Suprapubic skin (tissue), 4 donors: ENCODE data around the gene TMEM213. TPM values are rescaled to one million over a fixed set of nuclear protein-coding genes. Genes with fewer than 3 reads are reported as not detected.

ENCODE experiments used
- DNase-seq, 2 donors: peaks; one replicate each; pipeline ENCODE4 v3.0.0-alpha.2; 2019; ENCODE audit warnings: low spot score in 2 of 2
- H3K27ac ChIP-seq: fragments of 200-600 bp; sonication (generic); one replicate; pipeline ENCODE4 v1.5.1; 2019
- H3K27me3 ChIP-seq: fragments of 200-600 bp; sonication (generic); one replicate; pipeline ENCODE4 v1.5.1; 2019
- H3K36me3 ChIP-seq: fragments of 200-600 bp; sonication (generic); one replicate; pipeline ENCODE4 v1.5.1; 2019
- H3K4me1 ChIP-seq: fragments of 200-600 bp; sonication (generic); one replicate; pipeline ENCODE4 v1.5.1; 2019
- H3K4me3 ChIP-seq: fragments of 200-600 bp; sonication (generic); one replicate; pipeline ENCODE4 v1.5.1; 2019; ENCODE audit warnings: mild to moderate bottlenecking
- H3K9me3 ChIP-seq: fragments of 200-600 bp; sonication (generic); one replicate; pipeline ENCODE4 v1.5.1; 2019
- EP300 ChIP-seq: sonication (generic); formaldehyde crosslinking; IDR thresholded peaks from one replicate; pipeline ENCODE4 v1.6.1; 2017; ENCODE audit warnings: antibody characterized with exemption
- POLR2A ChIP-seq, 2 donors: fragments of 450-650 bp; IDR thresholded peaks; one replicate each; pipeline ENCODE4 v1.6.1; 2017; ENCODE audit warnings: antibody characterized with exemption in 2 of 2, mild to moderate bottlenecking in 2 of 2, moderate library complexity in 2 of 2
- POLR2AphosphoS5 ChIP-seq, 3 donors: sonication (generic); formaldehyde crosslinking; IDR thresholded peaks; one replicate each; pipeline ENCODE4 v1.6.1; 2017; ENCODE audit warnings: antibody characterized with exemption in 3 of 3
- WGBS: methylation state at CpG from one replicate; pipeline ENCODE4 v1.1.5; 2018; 5-methylcytosine and 5-hydroxymethylcytosine counted together
- total RNA-seq, 4 donors: library from RNA; depleted of rRNA; stranded (reverse); fragments of >200 nt; gene quantifications; one replicate each; pipeline ENCODE4 v1.1.0, GENCODE V29; 2016
- TF ChIP-seq, protein P1 (sequence below), 2 donors: fragments of 200-600 bp in 1 of 2; fragments of 450-650 bp in 1 of 2; sonication (generic) in 1 of 2; IDR thresholded peaks; one replicate each; pipeline ENCODE4 v1.5.1; 2016 to 2019; ENCODE audit warnings: antibody characterized with exemption in 2 of 2, mild to moderate bottlenecking in 1 of 2, moderate library complexity in 1 of 2

Gene TMEM213
- total RNA-seq, 4 donors from 2014 or later = 11.4 to 20.8 (median 14.8) TPM

DNA sequence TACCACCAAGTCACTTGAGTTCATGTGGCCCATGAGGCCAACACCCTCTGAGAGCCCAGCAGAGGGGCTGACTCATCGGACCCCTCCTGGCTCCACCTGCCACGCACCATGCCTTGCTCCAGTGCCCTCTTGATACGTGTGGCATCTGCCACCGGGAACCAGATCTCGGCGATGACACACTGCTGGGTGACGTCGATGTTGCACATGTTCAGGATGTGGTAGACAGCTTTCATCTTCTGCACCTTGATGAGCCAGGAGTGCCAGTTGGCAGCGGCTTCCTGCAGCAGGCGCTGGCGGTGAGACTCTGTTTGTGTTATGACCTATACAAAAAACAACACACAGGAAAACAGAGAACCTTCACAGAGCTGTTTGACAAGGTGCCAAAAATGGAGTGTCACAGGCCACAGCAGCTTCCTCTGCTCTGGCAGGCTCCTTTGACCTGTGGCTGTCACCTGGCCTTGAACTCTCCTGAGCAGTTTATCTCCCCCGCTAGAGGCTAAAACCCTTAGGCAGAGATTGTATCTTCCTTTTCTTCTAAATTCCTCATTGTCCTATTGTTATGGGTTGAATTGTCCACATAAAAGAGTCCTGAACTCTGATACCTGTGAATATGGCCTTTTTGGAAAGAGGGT lies 45.2 kb upstream of the TMEM213 start:
- H3K27me3 ChIP-seq = no peaks in the 10 kb centered on the region
- peaks cover 9% of the 10 kb centered on the region for H3K4me1 ChIP-seq
- no peaks in the 10 kb centered on the region for H3K36me3 ChIP-seq
- H3K27ac ChIP-seq = peak overlapping the region; percentile 56
- WGBS = 68% methylated on average over 10 of the region's 12 CpGs
- TF ChIP-seq POLR2AphosphoS5 (IDR thresholded peaks at IDR 0.05) = peak in 1 of 3 donors; percentile 29
- no peak for TF ChIP-seq POLR2A (IDR thresholded peaks at IDR 0.05)
- DNase-seq = peak; percentile 73 to 85
- H3K9me3 ChIP-seq = no peaks in the 10 kb centered on the region
- H3K4me3 ChIP-seq = no peak overlapping the region

DNA sequence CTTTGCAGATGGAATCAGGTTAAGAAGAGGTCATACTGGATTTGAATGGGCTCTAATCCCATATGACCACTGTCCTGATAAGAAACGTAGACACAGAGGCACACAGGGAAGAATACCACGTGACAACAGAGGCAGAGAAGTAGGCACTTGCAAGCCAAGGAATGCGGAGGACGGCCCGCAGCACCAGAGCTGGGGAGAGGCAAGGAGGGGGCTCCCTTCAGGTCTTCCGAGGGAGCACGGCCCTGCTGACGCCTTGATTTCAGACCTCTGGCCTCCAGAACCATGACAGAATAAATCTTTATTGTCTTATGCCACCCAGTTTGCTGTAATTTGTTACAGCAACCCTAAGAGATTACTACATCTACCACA lies 44.7 kb upstream of the TMEM213 start:
- WGBS = 53% methylated on average over 8 of the region's 8 CpGs
- Histone ChIP-seq H3K9me3 (no peaks in the 10 kb centered on the region), H3K27me3 (no peaks in the 10 kb centered on the region), H3K4me1 (peaks cover 9% of the 10 kb centered on the region), H3K4me3 (no peak overlapping the region), H3K36me3 (no peaks in the 10 kb centered on the region), H3K27ac (peak overlapping the region; percentile 56)
- TF ChIP-seq, protein P1, sequence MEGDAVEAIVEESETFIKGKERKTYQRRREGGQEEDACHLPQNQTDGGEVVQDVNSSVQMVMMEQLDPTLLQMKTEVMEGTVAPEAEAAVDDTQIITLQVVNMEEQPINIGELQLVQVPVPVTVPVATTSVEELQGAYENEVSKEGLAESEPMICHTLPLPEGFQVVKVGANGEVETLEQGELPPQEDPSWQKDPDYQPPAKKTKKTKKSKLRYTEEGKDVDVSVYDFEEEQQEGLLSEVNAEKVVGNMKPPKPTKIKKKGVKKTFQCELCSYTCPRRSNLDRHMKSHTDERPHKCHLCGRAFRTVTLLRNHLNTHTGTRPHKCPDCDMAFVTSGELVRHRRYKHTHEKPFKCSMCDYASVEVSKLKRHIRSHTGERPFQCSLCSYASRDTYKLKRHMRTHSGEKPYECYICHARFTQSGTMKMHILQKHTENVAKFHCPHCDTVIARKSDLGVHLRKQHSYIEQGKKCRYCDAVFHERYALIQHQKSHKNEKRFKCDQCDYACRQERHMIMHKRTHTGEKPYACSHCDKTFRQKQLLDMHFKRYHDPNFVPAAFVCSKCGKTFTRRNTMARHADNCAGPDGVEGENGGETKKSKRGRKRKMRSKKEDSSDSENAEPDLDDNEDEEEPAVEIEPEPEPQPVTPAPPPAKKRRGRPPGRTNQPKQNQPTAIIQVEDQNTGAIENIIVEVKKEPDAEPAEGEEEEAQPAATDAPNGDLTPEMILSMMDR (IDR thresholded peaks at IDR 0.05) = no peak
- TF ChIP-seq EP300 (no peak), POLR2A (IDR thresholded peaks at IDR 0.05) (no peak)
- DNase-seq = no peak

DNA sequence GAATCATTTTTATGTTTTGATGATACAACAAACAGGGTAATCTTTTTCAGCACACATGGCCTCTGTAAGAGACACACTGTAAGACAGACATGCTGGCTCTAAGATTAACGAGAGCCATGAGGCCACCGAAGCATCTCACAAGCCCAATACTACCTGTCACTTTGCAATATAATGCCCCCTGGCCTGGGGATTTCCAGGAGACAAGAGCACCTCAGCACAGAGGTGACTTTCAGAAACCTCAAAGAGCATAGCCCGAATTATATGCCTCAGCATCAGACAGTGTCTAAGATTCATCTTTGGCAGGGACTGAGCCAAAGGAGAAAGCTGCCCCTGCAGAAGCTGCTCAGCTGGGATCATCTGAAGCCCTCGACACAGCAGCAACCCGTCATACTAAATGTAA lies 44.2 kb upstream of the TMEM213 start:
- H3K9me3 ChIP-seq = no peaks in the 10 kb centered on the region
- peak overlapping the region; percentile 56 for H3K27ac ChIP-seq
- WGBS = 81% methylated on average over 5 of the region's 5 CpGs
- no peak overlapping the region for H3K4me3 ChIP-seq
- no peak for DNase-seq
- no peaks in the 10 kb centered on the region for H3K27me3 ChIP-seq
- TF ChIP-seq, protein P1 (IDR thresholded peaks at IDR 0.05) = no peak
- TF ChIP-seq POLR2A (IDR thresholded peaks at IDR 0.05) (no peak), POLR2AphosphoS5 (IDR thresholded peaks at IDR 0.05) (no peak), EP300 (no peak)
- H3K36me3 ChIP-seq = no peaks in the 10 kb centered on the region
- peaks cover 9% of the 10 kb centered on the region for H3K4me1 ChIP-seq

DNA sequence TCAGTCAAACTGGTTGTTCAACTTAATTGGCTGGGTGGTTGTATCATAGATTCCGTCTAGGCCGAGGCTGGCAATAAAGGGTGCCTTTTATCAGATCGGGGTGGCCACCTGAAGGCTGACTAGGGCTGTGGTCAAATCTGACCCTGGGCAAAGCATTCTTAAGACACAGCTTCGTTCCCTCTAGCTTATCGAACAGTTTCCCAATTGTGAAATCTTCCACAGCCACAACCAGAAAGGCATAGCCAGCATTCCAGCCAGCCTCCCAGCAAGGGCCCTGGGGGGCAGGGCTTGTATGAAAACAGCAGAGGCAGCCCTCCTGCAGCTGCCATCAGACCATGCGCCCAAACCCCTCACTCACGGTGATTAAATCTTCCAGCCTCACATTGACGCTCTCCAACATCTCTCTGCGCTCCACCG lies 42.5 kb upstream of the TMEM213 start:
- Histone ChIP-seq H3K27ac (peak overlapping the region; percentile 40), H3K27me3 (no peaks in the 10 kb centered on the region), H3K9me3 (no peaks in the 10 kb centered on the region), H3K4me1 (peaks cover 9% of the 10 kb centered on the region), H3K36me3 (no peaks in the 10 kb centered on the region), H3K4me3 (no peak overlapping the region)
- DNase-seq = no peak
- TF ChIP-seq POLR2A (IDR thresholded peaks at IDR 0.05) = no peak
- no peak for TF ChIP-seq POLR2AphosphoS5 (IDR thresholded peaks at IDR 0.05)
- TF ChIP-seq, protein P1 (IDR thresholded peaks at IDR 0.05) = no peak
- TF ChIP-seq EP300 = no peak
- 62% methylated on average over 10 of the region's 10 CpGs for WGBS

DNA sequence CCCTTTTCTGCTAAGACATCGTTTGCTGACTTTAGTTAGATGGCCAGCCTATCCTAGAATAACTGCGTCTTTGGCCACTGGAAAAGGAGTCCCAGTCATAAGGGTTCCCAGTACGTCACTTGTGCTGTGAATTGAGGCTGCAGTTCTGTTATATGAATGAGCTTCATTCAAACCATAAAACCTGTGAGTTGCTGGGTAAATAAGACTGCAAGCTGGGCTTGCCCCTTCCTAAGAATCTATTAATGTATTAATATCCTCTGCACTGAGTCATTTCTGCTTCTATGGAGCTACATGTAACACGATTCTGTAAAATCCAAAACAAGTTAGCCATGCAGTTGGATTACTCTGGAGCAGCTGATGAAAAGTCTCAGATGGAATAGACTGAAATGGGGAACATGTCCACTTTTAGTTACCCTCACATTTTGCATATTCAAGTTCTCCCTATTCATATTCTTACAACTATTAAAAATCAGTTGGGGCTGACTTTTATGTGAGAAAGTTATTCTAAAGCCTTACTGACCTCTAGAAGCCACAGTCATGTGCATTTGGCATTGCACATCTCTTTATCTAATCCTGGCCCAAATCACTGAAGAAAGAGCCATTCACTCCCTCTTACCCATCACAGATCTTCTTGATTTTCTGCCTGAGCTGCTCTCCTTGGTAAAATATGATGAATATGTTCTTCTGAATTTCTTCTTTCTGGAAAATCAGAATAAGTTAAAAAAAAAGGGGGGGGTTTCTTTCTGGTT lies 41.8 kb upstream of the TMEM213 start:
- H3K9me3 ChIP-seq = no peaks in the 10 kb centered on the region
- no peak for DNase-seq
- WGBS = 66% methylated on average over 4 of the region's 4 CpGs
- H3K36me3 ChIP-seq = no peaks in the 10 kb centered on the region
- no peaks in the 10 kb centered on the region for H3K27me3 ChIP-seq
- peaks cover 9% of the 10 kb centered on the region for H3K4me1 ChIP-seq
- H3K27ac ChIP-seq = peak overlapping the region; percentile 40
- no peak overlapping the region for H3K4me3 ChIP-seq
- TF ChIP-seq, protein P1 (IDR thresholded peaks at IDR 0.05) = no peak
- TF ChIP-seq POLR2A (IDR thresholded peaks at IDR 0.05) = no peak
- no peak for TF ChIP-seq POLR2AphosphoS5 (IDR thresholded peaks at IDR 0.05)
- TF ChIP-seq EP300 = no peak
